Activated naive CD4-positive, alpha-beta T cell treated with anti-CD3 and anti-CD28 coated beads, Interleukin-2, amount 10 ng/mL, durations not matched to agents 7 days and 5 days (primary cell): ENCODE results near the gene ALCAM.

ENCODE experiments used
- CTCF ChIA-PET: fragments of 350-600 bp; sonication (Branson Sonifier 250); formaldehyde crosslinking; loops from one replicate; lab custom pipeline; 2021; ENCODE audit warnings: antibody characterized with exemption; lab: Charles Lee
- DNase-seq: peaks from one replicate; pipeline ENCODE4 v3.0.0-alpha.2; 2020
- H3K27ac Mint-ChIP-seq: one replicate; pipeline ENCODE4 v1.8.0; 2021; ENCODE audit warnings: mild to moderate bottlenecking, moderate library complexity, mixed read lengths
- H3K27me3 Mint-ChIP-seq: one replicate; pipeline ENCODE4 v1.8.0; 2021; ENCODE audit warnings: mild to moderate bottlenecking, mixed read lengths
- H3K36me3 Mint-ChIP-seq: one replicate; pipeline ENCODE4 v1.8.0; 2021; ENCODE audit warnings: mixed read lengths
- H3K4me1 Mint-ChIP-seq: one replicate; pipeline ENCODE4 v1.8.0; 2021; ENCODE audit warnings: mixed read lengths
- H3K4me3 Mint-ChIP-seq: one replicate; pipeline ENCODE4 v1.8.0; 2021; ENCODE audit warnings: mild to moderate bottlenecking, moderate library complexity, mixed read lengths
- H3K9me3 Mint-ChIP-seq: one replicate; pipeline ENCODE4 v1.8.0; 2021; ENCODE audit warnings: mixed read lengths

Gene ALCAM

GRCh38 chr3:105448338-105448982, 81.8 kb downstream of the ALCAM start:
- Mint-ChIP-seq H3K4me1 (no peaks in the 10 kb centered on the region), H3K27ac (no peak overlapping the region), H3K36me3 (no peaks in the 10 kb centered on the region), H3K4me3 (no peak overlapping the region), H3K9me3 (no peaks in the 10 kb centered on the region), H3K27me3 (no peaks in the 10 kb centered on the region)
- no peak for DNase-seq
- CTCF ChIA-PET: no interaction called here

- Mint-ChIP-seq H3K27me3 (no peaks in the 10 kb centered on the region), H3K4me3 (no peak overlapping the region), H3K9me3 (no peaks in the 10 kb centered on the region), H3K36me3 (no peaks in the 10 kb centered on the region), H3K4me1 (no peaks in the 10 kb centered on the region), H3K27ac (no peak overlapping the region)
- no peak for DNase-seq
- CTCF ChIA-PET: no interaction called here
Measured at GRCh38 chr3:105449414-105449813, 82.7 kb downstream of the ALCAM start.

- Mint-ChIP-seq H3K36me3 (no peaks in the 10 kb centered on the region), H3K4me3 (no peak overlapping the region), H3K9me3 (no peaks in the 10 kb centered on the region), H3K4me1 (no peaks in the 10 kb centered on the region), H3K27ac (no peak overlapping the region), H3K27me3 (no peaks in the 10 kb centered on the region)
- CTCF ChIA-PET: no interaction called here
- no peak for DNase-seq
Measured at GRCh38 chr3:105456017-105456416, 89.3 kb downstream of the ALCAM start.

- CTCF ChIA-PET: no interaction called here
- no peak overlapping the region for H3K27ac Mint-ChIP-seq
- H3K4me1 Mint-ChIP-seq: no peaks in the 10 kb centered on the region
Measured at GRCh38 chr3:105458518-105459215, 92.0 kb downstream of the ALCAM start.

GRCh38 chr3:105459566-105460290, 93.0 kb downstream of the ALCAM start:
- no peak overlapping the region for H3K27ac Mint-ChIP-seq
- CTCF ChIA-PET: no interaction called here
- no peaks in the 10 kb centered on the region for H3K9me3 Mint-ChIP-seq
- DNase-seq: no peak
- H3K4me3 Mint-ChIP-seq: no peak overlapping the region
- H3K36me3 Mint-ChIP-seq: no peaks in the 10 kb centered on the region
- H3K27me3 Mint-ChIP-seq: no peaks in the 10 kb centered on the region
- no peaks in the 10 kb centered on the region for H3K4me1 Mint-ChIP-seq

More at GRCh38 chr3:105458518-105459215, 92.0 kb downstream of the ALCAM start:
- no peaks in the 10 kb centered on the region for H3K27me3 Mint-ChIP-seq
- no peaks in the 10 kb centered on the region for H3K36me3 Mint-ChIP-seq
- no peak overlapping the region for H3K4me3 Mint-ChIP-seq
- no peaks in the 10 kb centered on the region for H3K9me3 Mint-ChIP-seq
- no peak for DNase-seq

- Mint-ChIP-seq H3K36me3 (no peaks in the 10 kb centered on the region), H3K9me3 (no peaks in the 10 kb centered on the region), H3K27ac (no peak overlapping the region), H3K4me3 (no peak overlapping the region), H3K27me3 (no peaks in the 10 kb centered on the region), H3K4me1 (no peaks in the 10 kb centered on the region)
- CTCF ChIA-PET: no interaction called here
- no peak for DNase-seq
Measured at GRCh38 chr3:105463620-105464019, 96.9 kb downstream of the ALCAM start.

- H3K27ac Mint-ChIP-seq: no peak overlapping the region
- no peaks in the 10 kb centered on the region for H3K27me3 Mint-ChIP-seq
- CTCF ChIA-PET: interaction anchor here (0.6 kb wide), 1 partner anchor 1588 kb away, joined by 3 read pairs; no protein-coding TSS in a partner anchor
- H3K36me3 Mint-ChIP-seq: no peaks in the 10 kb centered on the region
- no peaks in the 10 kb centered on the region for H3K4me1 Mint-ChIP-seq
- no peak overlapping the region for H3K4me3 Mint-ChIP-seq
- no peak for DNase-seq
- H3K9me3 Mint-ChIP-seq: no peaks in the 10 kb centered on the region
Measured at GRCh38 chr3:105465251-105465853, 98.6 kb downstream of the ALCAM start.

GRCh38 chr3:105466072-105466471, 99.4 kb downstream of the ALCAM start:
- no peaks in the 10 kb centered on the region for H3K4me1 Mint-ChIP-seq
- H3K27me3 Mint-ChIP-seq: no peaks in the 10 kb centered on the region
- H3K36me3 Mint-ChIP-seq: no peaks in the 10 kb centered on the region
- no peaks in the 10 kb centered on the region for H3K9me3 Mint-ChIP-seq
- DNase-seq: no peak
- CTCF ChIA-PET: interaction anchor here (0.6 kb wide), 1 partner anchor 1587 kb away, joined by 3 read pairs; no protein-coding TSS in a partner anchor
- no peak overlapping the region for H3K4me3 Mint-ChIP-seq
- H3K27ac Mint-ChIP-seq: no peak overlapping the region

GRCh38 chr3:105466495-105467404, 100.0 kb downstream of the ALCAM start:
- no peaks in the 10 kb centered on the region for H3K9me3 Mint-ChIP-seq
- no peaks in the 10 kb centered on the region for H3K4me1 Mint-ChIP-seq
- H3K27ac Mint-ChIP-seq: no peak overlapping the region
- no peak overlapping the region for H3K4me3 Mint-ChIP-seq
- DNase-seq: no peak
- CTCF ChIA-PET: no interaction called here
- H3K27me3 Mint-ChIP-seq: no peaks in the 10 kb centered on the region
- H3K36me3 Mint-ChIP-seq: no peaks in the 10 kb centered on the region

- Mint-ChIP-seq H3K9me3 (no peaks in the 10 kb centered on the region), H3K36me3 (no peaks in the 10 kb centered on the region), H3K4me1 (no peaks in the 10 kb centered on the region), H3K27ac (no peak overlapping the region), H3K4me3 (no peak overlapping the region), H3K27me3 (no peaks in the 10 kb centered on the region)
- no peak for DNase-seq
- CTCF ChIA-PET: no interaction called here
Measured at GRCh38 chr3:105470851-105471250, 104.1 kb downstream of the ALCAM start.

GRCh38 chr3:105473521-105474223, 107.0 kb downstream of the ALCAM start:
- Mint-ChIP-seq H3K36me3 (no peaks in the 10 kb centered on the region), H3K4me3 (no peak overlapping the region), H3K4me1 (no peaks in the 10 kb centered on the region), H3K27me3 (no peaks in the 10 kb centered on the region), H3K27ac (no peak overlapping the region), H3K9me3 (peaks cover 6% of the 10 kb centered on the region)
- no peak for DNase-seq
- CTCF ChIA-PET: no interaction called here

- DNase-seq: no peak
- CTCF ChIA-PET: no interaction called here
- Mint-ChIP-seq H3K36me3 (no peaks in the 10 kb centered on the region), H3K4me1 (no peaks in the 10 kb centered on the region), H3K27me3 (no peaks in the 10 kb centered on the region), H3K9me3 (peaks cover 6% of the 10 kb centered on the region), H3K4me3 (no peak overlapping the region), H3K27ac (no peak overlapping the region)
Measured at GRCh38 chr3:105480768-105481167, 114.1 kb downstream of the ALCAM start.

- CTCF ChIA-PET: no interaction called here
Measured at GRCh38 chr3:105483476-105483875, 116.8 kb downstream of the ALCAM start.

More at GRCh38 chr3:105483476-105483875, 116.8 kb downstream of the ALCAM start:
- H3K4me1 Mint-ChIP-seq: no peaks in the 10 kb centered on the region
- no peaks in the 10 kb centered on the region for H3K36me3 Mint-ChIP-seq
- DNase-seq: no peak
- H3K27ac Mint-ChIP-seq: no peak overlapping the region
- H3K4me3 Mint-ChIP-seq: no peak overlapping the region
- H3K9me3 Mint-ChIP-seq: no peaks in the 10 kb centered on the region
- no peaks in the 10 kb centered on the region for H3K27me3 Mint-ChIP-seq
